NCI-H345 treated with DMSO at 0.1 percent for 48 hours (cell line): ENCODE data around the gene KDM6B.

Experiments
- DNase-seq: peaks from one replicate; lab custom pipeline; 2025; ENCODE audit not compliant: unreplicated experiment; lab: John Stamatoyannopoulos, UW

Gene KDM6B

GRCh38 chr17:7867881-7868329, 33.9 kb downstream of the KDM6B start:
- DNase-seq = no peak

GRCh38 chr17:7873051-7873450, 39.0 kb downstream of the KDM6B start:
- DNase-seq = no peak

- no peak for DNase-seq
Observed at GRCh38 chr17:7875804-7876370, 41.9 kb downstream of the KDM6B start.

- no peak for DNase-seq
Observed at GRCh38 chr17:7878234-7878633, 44.2 kb downstream of the KDM6B start.

GRCh38 chr17:7880076-7880868, 46.3 kb downstream of the KDM6B start:
- DNase-seq = no peak

- DNase-seq = peak; percentile 12
Observed at GRCh38 chr17:7881276-7882054, 47.4 kb downstream of the KDM6B start.

- DNase-seq = no peak
Observed at GRCh38 chr17:7882068-7882467, 48.1 kb downstream of the KDM6B start.

- no peak for DNase-seq
Observed at GRCh38 chr17:7882629-7883028, 48.6 kb downstream of the KDM6B start.
